HG03175 (cell line): Measurements from ENCODE around the gene URM1.
A peak's percentile ranks its signal among the peaks of the same experiment; 100 is the strongest.
"Not testable (repeated sequence)": the region's sequence is repeated elsewhere in the genome, so short reads cannot be mapped to it uniquely, and the experiment has no call there.

ENCODE experiments used
- ATAC-seq: cut with Tn5 transposase; IDR thresholded peaks from one replicate; pipeline ENCODE4 v1.9.1; 2021; ENCODE audit warnings: mild to moderate bottlenecking, moderate library complexity; ENCODE audit not compliant: unreplicated experiment

URM1 gene

GRCh38 chr9:128406848-128407391, 35.7 kb downstream of the URM1 start:
- ATAC-seq: no peak

GRCh38 chr9:128408963-128409431, 37.8 kb downstream of the URM1 start:
- no peak for ATAC-seq

- ATAC-seq: no peak
These were observed 38.3 kb downstream of the URM1 start for GRCh38 chr9:128409450-128409849.

GRCh38 chr9:128409978-128410377, 38.8 kb downstream of the URM1 start:
- ATAC-seq: no peak

GRCh38 chr9:128411364-128412119, 40.4 kb downstream of the URM1 start:
- ATAC-seq: no peak

- no peak for ATAC-seq
These were observed 41.1 kb downstream of the URM1 start for GRCh38 chr9:128412120-128412790.

- not testable (repeated sequence) for ATAC-seq
These were observed 42.6 kb downstream of the URM1 start for GRCh38 chr9:128413728-128414127.

- ATAC-seq: no peak
These were observed 43.3 kb downstream of the URM1 start for GRCh38 chr9:128414461-128414860.

GRCh38 chr9:128415281-128415680, 44.1 kb downstream of the URM1 start:
- no peak for ATAC-seq

- ATAC-seq: no peak
These were observed 44.8 kb downstream of the URM1 start for GRCh38 chr9:128416014-128416413.

GRCh38 chr9:128416432-128417019, 45.4 kb downstream of the URM1 start:
- no peak for ATAC-seq

- no peak for ATAC-seq
These were observed 48.1 kb downstream of the URM1 start for GRCh38 chr9:128419061-128419925.

- ATAC-seq: peak; percentile 71
These were observed 49.0 kb downstream of the URM1 start for GRCh38 chr9:128420060-128420650.

GRCh38 chr9:128420651-128421481, 49.7 kb downstream of the URM1 start, which contains the start of gene CERCAM:
TSS of gene CERCAM (plus strand) at chr9:128420857. CDS start at chr9:128420878, 21 bp downstream.
- ATAC-seq: peak; percentile 59

GRCh38 chr9:128421482-128421996, 50.4 kb downstream of the URM1 start:
- no peak for ATAC-seq

- not testable (repeated sequence) for ATAC-seq
These were observed 51.0 kb downstream of the URM1 start for GRCh38 chr9:128422022-128422782.

- no peak for ATAC-seq
These were observed 51.6 kb downstream of the URM1 start for GRCh38 chr9:128422783-128423150.

- ATAC-seq: not testable (repeated sequence)
These were observed 52.2 kb downstream of the URM1 start for GRCh38 chr9:128423356-128423755.
